Hepatocyte (in vitro differentiated cells): ENCODE measurements around the gene PPP2R3A.
"Not testable (repeated sequence)": the region's sequence is repeated elsewhere in the genome, so short reads cannot be mapped to it uniquely, and the experiment has no call there.

Experiments
- CTCF ChIP-seq: fragments of 200-600 bp; sonication (generic); IDR thresholded peaks from 2 replicates; pipeline ENCODE4 v1.5.1; 2016; ENCODE audit warnings: antibody characterized with exemption, mild to moderate bottlenecking; ENCODE audit not compliant: poor library complexity
- EZH2 ChIP-seq: fragments of 200-600 bp; sonication (generic); IDR thresholded peaks from 2 replicates; pipeline ENCODE4 v1.6.1; 2016; ENCODE audit warnings: antibody characterized with exemption, mild to moderate bottlenecking, borderline replicate concordance

GRCh38 chr3:136085067-136085466 lies 119.5 kb downstream of the PPP2R3A start:
- not testable (repeated sequence) for TF ChIP-seq CTCF, EZH2
